Measurements from ENCODE around the gene FANCL.
"Not testable (repeated sequence)": the region's sequence is repeated elsewhere in the genome, so short reads cannot be mapped to it uniquely, and the experiment has no call there.

- TF ChIP-seq TARDBP (IDR thresholded peaks at IDR 0.05); SP1 (IDR thresholded peaks at IDR 0.05); CTBP1 (IDR thresholded peaks at IDR 0.05; ENCODE audit: borderline replicate concordance); FOXA1 (IDR thresholded peaks at IDR 0.05); SUZ12 (IDR thresholded peaks at IDR 0.05); NFRKB (IDR thresholded peaks at IDR 0.05); FOXM1 (IDR thresholded peaks at IDR 0.05; ENCODE audit: borderline replicate concordance); ARNT (IDR thresholded peaks at IDR 0.05); L3MBTL2 (conservative IDR thresholded peaks at IDR 0.05); ZNF384 (IDR thresholded peaks at IDR 0.05); BHLHE40 (IDR thresholded peaks at IDR 0.05; ENCODE audit: borderline replicate concordance); ELF4 (IDR thresholded peaks at IDR 0.05); FOXK2 (IDR thresholded peaks at IDR 0.05): not testable (repeated sequence)
Observed at GRCh38 chr2:58145769-58146168, 95.4 kb downstream of the FANCL start.
